HG03025 (cell line): ENCODE data around the gene CACNB4.

Experiments used
- ATAC-seq: cut with Tn5 transposase; IDR thresholded peaks from one replicate; pipeline ENCODE4 v1.9.1; 2021; ENCODE audit warnings: mild to moderate bottlenecking, moderate library complexity; ENCODE audit not compliant: unreplicated experiment, low FRiP score

Gene CACNB4

DNA sequence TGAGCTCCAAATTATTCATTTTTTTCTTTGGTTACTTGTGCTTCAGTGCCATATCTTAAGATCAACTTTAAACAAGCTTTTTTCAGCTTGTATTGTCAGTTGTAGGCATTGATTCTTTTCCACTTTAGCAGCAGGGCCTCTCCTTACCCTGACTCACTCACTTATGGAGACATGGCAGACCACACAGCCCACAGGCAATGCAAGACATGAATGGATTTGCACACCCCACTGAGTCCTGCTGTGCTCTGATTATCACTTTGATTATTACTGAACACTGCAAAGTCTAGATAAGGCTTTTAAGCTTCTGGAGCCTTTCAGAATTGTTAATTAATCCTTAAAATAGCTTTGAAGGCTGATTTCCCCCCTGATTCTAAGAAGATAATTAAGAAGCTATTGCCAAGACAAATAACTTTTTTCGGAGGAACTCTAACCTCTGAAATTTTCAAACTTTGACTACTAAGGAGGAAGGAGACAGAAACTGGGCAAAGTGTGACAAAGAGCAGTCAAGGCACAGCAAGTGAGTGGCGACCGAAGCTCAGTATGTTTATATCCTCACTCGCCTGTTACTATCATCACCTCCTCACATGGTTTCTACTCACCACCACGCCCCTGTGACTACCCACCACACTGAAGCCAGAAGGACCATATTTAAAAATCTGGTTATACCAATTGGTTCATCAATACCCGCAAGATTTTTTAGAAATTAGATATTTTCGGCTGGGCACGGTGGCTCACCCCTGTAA, 43.3 kb downstream of the CACNB4 start:
- no peak for ATAC-seq

DNA sequence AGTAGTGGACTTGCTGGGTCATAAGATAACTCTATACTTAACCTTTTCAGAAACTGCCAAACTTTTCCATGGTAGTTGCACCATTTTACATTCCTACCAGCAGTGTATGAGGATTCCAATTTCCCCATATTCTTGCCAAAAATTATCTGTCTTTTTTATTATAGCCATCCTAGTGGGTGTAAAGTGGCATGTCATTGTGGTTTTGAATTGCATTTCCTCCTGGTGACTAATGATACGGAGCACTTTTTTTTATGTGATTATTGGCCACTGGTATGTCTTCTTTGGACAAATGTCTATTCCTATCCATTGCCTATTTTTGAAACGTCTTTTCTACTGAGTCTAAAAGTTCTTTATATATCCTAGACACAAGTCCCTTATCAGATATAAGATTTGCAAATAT, 44.3 kb downstream of the CACNB4 start:
- ATAC-seq, result no peak

DNA sequence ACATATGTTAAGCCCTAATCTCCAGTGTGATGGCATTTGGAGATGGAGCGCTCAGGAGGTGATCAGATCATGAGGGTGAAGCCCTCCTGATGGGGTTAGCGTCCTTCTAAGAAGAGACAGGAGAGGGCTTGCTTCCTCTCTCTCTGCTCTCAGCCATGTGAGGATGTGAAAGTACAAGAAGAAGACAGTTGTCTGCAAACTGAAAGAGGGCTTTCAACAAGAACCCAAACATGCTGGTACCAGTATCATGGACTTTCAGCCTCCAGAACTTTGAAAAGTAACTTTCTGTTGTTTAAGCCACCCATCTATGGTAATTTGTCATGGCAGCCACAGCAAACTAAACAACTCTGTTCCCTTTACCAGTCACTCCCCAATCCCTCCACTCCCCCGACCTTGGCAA, 47.4 kb downstream of the CACNB4 start:
- ATAC-seq, result no peak

DNA sequence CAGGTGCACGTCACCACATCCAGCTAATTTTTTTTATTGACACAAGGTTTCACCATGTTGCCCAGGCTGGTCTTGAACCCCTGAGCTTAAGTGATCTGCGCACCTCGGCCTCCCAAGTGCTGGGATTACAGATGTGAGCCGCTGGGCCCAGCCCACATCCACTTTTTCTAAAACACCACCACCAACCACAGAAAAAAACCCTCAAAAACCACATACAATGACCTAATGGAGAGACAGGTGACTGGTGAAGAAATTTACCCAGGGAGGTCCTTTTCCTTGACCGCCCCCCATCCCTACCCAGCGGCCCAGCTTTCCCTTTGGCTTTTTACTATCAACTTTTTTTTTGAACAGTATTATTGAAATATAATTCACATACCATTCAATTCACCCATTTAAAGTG, 47.9 kb downstream of the CACNB4 start:
- ATAC-seq, result no peak

DNA sequence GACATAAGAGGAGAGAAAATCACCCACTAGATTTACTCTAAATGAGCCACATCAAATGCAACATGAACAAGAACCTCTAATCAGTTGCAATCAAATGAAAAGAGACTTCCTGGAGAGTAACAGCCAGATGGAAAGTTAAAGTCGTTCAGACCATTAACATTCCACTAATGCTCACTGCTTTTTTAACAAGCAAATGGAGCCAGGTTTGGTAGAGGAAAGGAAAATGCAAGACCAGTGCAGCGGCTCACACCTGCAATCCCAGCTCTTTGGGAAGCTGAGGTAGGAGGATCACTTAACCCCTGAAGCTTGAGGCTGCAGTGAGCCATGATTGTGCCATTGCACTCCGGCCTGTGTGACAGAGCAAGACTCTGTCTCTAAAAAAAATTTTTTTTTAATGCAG, 48.5 kb downstream of the CACNB4 start:
- no peak for ATAC-seq

DNA sequence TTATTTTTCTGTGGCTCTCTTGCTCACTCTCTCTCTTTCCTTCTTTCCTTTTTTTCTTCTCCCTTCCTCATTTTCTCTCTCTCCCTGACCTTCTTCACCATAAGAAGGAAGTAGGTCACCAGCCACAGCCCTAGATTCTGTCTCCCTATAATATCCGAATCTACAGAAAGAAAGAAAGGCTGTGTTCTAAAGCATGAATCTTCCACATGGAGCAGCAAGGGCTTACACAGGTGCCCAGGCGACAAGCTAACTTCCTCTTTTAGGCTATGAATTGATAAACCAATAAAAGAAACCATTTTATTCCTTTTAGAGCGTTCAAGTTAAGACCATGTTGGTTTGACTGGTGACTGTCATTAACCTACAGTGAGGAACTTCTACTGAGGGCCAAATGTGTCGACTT, 49.3 kb downstream of the CACNB4 start:
- ATAC-seq, result no peak

DNA sequence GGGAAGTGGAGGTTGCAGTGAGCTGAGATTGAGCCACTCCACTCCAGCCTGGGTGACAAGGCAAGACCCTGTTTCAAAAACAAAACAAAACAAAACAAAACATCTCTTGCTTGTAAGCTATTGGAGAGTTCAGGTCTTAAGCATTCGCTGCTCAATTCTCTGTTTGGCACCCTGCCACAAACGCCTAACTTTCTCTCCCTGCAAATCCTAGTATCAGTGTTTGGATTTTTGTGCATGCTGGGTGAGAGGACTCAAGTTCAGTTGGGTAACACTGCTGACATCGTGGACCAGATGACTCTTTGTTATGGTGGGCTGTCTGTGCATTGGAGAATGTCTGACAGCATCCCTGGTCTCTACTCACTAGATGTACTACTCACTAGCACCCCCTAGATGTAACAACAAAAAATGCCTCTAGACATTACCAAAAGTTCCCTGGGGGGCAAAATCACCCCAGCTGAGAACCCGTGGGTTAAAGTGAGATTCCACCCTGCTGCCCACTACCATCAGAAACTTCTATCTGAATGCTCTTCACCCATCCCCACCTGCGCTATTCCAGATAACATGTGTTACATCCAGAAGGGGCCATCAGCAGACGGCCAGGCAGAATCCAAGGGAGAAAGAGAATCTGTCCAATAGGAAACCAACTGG, 50.9 kb downstream of the CACNB4 start:
- ATAC-seq, result no peak

DNA sequence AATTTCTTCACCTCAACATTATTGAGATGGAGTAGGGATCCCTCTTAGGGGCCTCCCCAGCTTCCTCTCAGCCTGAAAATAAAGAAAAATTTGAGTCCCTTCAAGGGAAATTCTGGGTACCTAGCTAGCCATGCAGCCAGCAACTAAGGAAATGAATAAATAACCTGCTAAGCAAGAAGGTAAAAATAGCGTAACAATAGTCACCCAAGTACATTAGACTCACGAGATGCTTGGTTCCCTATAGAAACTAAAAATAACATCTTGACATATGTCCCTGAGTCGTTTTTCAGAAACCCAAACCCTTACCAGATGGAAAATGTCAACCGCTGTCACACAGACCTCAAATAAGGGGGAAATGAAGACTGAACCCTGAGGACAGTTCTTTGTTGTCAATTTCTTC, 51.9 kb downstream of the CACNB4 start:
- ATAC-seq, result peak; percentile 58

DNA sequence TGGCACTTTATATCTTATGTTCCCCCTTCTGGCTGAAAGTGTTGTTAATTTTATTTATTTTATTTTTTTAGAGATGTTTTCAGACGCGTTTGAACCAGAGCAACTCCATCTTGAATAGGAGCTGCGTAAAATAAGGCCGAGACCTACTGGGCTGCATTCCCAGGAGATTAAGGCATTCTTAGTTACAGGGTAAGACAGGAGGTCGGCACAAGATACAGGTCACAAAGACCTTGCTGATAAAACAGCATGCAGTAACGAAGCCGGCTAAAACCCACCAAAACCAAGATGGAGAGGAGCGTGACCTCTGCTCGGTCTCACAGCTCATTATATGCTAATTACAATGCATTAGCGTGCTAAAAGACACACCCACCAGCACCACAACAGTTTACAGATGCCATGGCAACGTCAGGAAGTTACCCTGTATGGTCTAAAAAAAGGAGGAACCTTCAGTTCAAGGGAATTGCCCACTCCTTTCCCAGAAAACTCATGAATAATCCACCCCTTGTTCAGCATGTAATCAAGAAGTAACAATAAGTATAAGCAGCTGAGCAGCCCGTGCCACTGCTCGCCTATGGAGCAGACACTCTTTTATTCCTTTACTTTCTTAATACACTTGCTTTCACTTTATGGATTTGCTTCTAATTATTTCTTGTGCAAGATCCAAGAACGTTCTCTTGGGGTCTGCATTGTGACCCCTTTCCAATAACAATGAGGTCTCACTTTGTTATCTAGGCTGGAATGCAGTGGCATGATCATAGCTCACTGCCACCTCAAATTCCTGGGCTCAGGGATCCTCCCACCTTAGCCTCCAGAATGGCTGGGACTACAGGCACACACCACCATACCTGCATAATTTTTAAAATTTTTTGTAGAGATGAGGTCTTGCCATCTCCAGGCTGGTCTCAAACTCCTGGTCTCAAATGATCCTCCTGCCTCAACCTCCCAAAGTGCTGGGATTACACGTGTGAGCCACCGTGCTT, 55.9 kb downstream of the CACNB4 start:
- ATAC-seq, result no peak

DNA sequence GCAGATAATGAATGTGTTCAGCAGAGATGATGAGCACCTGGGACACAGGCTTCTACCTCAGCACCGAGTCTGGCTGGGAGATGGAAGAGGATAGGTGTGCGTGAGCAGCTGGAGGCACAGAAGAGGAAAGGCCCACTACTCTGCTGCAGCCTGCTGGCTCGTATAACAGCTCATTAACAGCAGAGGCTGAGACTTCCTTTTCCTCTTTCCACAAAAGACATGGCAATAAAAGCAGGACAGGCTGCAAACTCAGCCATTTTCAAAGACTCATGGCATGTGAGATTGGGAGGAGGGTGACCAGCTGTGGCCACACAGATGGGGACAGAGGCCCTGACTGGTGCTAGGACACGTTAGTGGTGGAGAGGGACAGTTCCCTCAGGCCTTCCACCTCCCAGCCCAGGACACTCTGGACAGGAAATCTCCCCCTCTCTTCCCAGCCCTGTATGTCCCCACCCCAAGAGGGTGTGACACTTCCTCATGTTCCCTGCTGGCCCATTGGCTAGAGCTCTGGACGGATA, 60.3 kb downstream of the CACNB4 start:
- ATAC-seq, result no peak

DNA sequence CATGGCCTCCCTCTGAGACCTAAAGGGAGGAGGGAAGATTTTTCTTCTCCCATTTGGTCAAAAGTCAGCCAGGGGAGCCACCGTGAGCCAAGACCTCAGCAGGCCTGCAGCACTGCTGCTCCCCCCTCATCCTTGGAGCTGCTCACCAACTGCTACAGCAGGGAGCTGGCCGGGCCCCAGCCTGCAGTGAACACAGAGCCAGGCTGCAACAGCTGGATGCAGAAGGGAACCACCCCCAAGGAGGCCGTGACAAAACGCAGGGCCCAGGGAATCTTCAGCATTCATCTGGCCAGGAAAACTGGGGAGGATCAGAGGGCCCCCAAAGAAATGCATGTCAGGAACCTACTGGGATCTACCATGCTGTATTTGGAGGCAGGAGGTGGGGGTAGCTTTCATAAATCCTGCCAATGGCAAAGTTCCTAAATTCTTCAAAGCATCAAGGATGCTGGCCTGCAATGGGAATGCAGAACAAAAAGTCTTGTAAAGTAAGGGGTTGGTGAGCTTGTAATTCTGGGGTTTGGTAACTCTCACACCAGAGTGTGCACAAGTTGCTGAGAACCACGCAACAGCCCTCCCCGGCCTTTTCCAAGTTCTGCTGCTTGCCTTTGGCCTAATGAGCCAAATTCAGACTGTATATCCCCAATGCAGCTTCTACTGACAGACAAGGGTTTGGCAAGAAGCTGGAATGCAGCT, 61.0 kb downstream of the CACNB4 start:
- no peak for ATAC-seq

DNA sequence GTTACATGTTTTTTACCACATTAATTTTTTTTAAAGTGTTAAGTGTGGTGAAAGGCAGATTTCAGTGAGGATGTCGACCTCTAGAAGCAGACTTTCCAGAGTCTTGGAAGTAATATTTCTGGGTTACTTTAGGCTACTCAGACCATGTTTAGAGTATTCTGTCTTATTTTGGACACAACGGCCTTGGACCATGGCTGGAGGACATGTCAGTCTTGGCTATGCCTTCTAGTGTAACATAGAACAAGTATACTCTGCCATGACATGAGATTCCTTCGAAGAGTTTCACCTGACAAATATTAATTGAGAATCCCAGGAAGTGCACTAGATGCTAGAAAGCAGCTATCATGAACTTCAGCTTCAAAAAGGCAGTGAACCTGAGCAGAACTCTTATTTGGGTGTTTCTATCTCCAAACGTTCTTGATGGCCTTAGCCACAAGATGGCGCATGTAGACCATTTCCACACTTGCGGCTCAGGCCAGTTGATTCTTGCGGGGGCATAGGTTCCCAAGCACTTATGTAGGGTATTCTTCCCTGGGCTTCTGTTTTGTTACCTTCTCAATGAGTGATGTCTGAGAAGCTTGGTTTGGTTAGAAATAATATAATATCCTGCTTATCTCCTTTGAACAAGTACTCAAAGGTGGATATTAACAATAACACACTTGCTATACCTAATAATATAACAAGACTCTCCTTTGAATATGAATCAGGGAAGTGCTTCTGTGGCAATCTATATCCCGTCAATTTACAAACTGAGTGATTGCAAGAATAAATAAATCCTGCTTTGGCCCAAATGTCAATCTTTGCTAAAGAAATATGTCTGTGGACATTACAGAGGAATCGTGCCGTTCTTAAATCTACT, 62.0 kb downstream of the CACNB4 start:
- ATAC-seq, result no peak

DNA sequence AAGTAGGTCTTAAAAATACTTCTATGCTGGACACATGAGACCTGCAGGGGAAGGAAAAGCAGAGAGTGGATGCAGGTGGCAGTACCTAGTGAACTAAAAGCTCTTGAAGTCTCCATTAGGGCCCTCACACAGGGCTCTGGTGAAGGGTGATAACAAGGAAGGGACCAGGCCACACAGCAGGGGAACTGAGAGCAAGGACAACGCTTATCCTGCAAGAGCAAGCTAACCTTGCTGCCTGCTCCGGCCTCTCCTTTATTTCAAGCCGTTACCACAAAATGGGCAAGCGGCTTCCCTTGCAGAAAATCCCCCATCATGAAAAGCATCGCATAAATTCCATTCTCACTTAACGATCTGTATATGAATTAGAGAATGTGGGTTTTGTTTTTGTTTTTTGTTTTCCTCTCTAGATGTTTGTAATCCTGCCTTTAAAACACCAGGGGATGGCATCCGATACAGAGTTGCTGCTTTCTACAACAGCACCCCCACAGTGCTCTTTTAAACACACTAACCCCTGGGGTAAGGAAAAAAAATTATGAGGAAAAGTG, 64.5 kb downstream of the CACNB4 start:
- ATAC-seq, result no peak

DNA sequence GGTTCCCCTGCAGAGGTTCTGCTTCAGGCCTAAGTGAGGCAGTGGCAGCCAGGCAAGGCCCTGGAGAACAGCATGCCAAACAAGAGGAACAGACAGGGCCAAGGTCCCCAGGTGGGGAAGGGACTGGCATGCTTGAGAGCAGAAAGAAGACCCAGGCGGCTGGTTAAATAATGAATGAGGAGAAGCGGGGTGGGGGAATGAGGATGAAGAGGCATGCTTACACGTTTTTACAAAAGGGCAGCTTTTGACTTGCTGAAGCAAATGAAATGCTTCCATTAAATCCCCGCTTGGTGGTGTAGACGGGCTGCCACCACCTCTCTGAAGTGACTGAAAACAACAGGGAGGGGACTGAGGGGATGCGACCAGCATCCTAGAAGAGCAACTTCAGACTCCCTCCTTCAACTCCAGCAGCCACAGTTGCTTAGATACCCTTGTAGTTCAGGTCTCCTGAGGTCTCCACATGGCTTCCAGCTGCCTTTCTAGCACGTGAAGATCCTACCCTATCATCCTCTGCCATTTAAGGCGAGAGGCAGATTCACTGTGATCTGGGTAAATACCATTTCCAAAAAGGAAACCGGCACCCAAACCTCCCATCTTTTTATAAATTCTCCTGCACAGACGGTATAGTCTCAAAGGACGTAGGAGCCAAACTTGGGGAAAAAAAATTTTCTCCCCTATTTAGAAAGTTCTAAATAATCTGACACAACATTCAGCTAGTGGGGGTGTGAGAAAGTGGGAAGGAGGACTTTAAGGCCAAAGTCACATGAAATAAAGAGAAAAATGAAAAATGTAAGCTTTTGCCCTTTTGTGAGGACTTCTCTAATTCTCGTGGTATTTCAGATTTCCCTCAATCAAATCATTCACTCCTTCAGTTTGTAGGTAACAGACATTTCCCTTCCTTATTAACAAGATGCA, 65.6 kb downstream of the CACNB4 start:
- ATAC-seq, result no peak

DNA sequence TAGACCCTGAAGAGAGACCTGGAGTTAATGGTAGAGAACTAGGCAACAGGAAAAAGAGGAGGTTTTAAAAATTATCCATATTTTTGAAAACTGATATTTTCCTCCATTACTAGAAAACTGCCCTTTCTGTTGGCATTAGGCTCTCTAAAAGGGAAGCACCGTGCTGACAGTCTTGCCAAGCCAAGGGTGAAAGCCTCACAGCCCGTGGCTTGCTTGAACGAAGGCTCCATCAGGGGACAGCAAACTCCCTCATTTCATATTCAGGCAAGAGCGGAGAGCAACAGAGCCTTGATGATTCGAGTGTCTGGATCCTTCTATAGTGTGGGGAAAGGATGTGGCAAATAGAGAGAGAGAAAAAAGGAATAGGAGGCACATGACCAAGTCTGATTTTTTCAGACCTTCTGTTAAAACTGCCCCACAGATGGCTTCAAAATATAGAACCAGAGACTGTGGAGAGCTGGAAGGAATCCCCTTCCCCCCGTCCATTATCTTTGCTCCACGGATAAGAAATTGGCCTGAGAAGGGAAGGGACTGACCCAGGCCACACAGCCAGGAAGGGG, 67.0 kb downstream of the CACNB4 start:
- ATAC-seq, result no peak

DNA sequence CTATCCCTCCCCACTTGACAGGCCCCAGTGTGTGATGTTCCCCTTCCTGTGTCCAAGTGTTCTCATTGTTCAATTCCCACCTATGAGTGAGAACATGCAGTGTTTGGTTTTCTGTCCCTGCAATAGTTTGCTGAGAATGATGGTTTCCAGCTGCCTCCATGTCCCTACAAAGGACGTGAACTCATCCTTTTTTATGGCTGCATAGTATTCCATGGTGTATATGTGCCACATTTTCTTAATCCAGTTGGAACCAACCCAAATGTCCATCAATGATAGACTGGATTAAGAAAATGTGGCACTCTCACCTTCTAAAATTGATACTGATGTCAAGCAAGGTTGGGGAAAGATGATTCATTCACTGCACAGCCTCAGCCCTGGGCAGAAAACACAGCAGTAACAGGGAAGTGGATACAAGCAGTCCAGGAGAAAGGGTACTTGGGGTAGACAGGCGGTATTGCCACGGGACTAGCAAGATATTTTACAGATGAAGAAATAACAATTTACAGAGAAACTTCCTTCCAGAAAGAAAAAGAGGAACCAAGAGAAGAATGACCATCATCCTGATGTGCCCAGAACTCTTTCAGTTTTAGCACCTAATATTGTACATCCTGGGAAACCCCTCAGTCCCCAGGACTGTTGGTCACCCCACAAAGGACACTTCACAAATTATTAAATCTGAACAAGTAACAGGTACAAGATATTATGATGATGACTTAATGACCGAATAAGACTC, 68.1 kb downstream of the CACNB4 start:
- peak; percentile 44 for ATAC-seq

DNA sequence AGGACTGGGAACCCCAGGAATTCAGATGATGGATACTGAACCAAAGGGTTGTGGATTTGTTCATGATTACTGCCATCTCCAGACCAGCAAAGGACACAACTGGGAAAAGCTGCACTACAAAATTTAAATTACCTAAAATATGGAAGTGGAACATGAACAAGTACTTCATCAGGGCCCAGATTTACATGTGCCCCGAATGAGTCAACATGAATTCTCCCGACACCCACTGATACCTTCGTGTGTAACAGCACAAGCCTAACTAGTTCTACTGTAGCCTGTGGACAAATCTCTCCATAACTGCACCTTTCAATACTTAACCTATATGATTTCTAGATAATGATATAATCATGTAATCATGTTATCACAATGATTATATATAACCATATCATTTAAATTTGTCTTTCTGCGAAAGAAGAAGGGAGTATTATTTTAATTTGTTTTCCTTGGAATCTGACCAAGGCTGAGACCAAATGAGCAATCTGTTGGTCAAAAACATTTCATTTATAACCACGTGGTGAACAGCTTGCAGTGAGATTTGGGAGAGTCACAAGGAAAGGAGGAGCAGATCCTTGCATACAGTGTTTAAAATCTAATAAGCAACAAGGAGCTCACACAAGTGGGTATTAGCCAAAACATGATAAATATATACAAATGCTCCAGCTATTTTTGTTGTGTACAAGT, 70.5 kb downstream of the CACNB4 start:
- ATAC-seq, result no peak
